Lower leg skin (tissue), 4 donors: Measurements from ENCODE around the gene CABCOCO1. TPM values are rescaled to one million over a fixed set of nuclear protein-coding genes. Genes with fewer than 3 reads are reported as not detected.

Experiments used
- DNase-seq, 2 donors: peaks; one replicate each; pipeline ENCODE4 v3.0.0-alpha.2; 2019; ENCODE audit warnings: low spot score in 2 of 2
- H3K4me3 ChIP-seq: fragments of 200-600 bp; sonication (generic); 2 replicates; pipeline ENCODE4 v1.5.1; 2017; ENCODE audit warnings: mild to moderate bottlenecking, low read depth; ENCODE audit not compliant: poor library complexity, severe bottlenecking
- POLR2A ChIP-seq, 2 donors: fragments of 450-650 bp; IDR thresholded peaks; one replicate each; pipeline ENCODE4 v1.6.1; 2016 to 2017; ENCODE audit warnings: antibody characterized with exemption in 2 of 2, mild to moderate bottlenecking in 1 of 2, moderate library complexity in 1 of 2
- WGBS, 2 donors: methylation state at CpG; one replicate each; pipeline ENCODE4 v1.1.5; 2018; 5-methylcytosine and 5-hydroxymethylcytosine counted together
- intact Hi-C: fragments of 100-400 bp; cut with DNase I; formaldehyde crosslinking; loops from one replicate; pipeline ENCODE4 v1.15.0; 2023; ENCODE audit warnings: low total_unique reads
- total RNA-seq, 4 donors: library from RNA; depleted of rRNA; stranded (reverse); fragments of >200 nt; gene quantifications; one replicate each; pipeline ENCODE4 v1.1.0, GENCODE V29; 2016
- TF ChIP-seq, protein P1 (sequence below), 3 donors: fragments of 450-650 bp; IDR thresholded peaks; one replicate each; pipeline ENCODE4 v1.5.1; 2016; ENCODE audit warnings: antibody characterized with exemption in 3 of 3, mild to moderate bottlenecking in 3 of 3, moderate library complexity in 2 of 3

Gene CABCOCO1
- total RNA-seq, 4 donors from 2014 or later = 0.46 TPM; not detected in 3

DNA sequence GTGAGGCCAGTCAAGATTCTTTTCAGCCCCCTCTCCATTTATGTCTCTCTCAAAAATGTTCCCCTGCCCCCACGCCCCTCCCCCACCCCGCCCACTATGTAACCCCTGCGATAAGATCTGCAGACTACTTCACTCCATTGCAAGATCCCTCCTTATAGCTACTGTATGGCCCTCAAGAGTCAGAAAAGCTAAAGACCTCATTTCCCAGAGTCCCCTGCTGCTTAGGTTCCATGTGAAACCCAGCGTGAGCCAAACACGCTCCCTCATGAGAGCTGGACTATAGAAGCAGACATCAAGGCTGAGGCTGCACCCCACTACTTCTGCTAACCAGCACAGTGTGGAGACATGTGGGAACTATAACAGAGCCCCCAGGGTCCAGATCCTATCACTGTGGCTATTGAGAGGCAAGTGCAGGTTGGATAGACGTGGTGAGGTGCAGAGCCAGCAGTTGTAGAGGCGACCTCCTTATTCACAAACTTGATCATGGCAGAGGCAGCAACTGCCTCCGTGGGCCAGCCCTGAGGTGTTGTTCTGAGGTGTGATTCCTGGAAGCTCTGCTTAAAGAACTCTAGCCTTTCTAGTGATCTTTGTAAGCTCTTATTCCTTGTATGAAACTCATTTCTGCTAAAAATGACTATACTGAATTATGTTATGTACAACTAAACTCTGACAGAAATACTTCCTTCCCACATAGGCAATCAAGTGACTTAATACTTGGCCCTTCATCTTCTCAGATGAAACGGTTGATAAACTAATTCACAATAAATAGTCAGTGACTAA lies 121.8 kb downstream of the CABCOCO1 start:
- TF ChIP-seq, protein P1, sequence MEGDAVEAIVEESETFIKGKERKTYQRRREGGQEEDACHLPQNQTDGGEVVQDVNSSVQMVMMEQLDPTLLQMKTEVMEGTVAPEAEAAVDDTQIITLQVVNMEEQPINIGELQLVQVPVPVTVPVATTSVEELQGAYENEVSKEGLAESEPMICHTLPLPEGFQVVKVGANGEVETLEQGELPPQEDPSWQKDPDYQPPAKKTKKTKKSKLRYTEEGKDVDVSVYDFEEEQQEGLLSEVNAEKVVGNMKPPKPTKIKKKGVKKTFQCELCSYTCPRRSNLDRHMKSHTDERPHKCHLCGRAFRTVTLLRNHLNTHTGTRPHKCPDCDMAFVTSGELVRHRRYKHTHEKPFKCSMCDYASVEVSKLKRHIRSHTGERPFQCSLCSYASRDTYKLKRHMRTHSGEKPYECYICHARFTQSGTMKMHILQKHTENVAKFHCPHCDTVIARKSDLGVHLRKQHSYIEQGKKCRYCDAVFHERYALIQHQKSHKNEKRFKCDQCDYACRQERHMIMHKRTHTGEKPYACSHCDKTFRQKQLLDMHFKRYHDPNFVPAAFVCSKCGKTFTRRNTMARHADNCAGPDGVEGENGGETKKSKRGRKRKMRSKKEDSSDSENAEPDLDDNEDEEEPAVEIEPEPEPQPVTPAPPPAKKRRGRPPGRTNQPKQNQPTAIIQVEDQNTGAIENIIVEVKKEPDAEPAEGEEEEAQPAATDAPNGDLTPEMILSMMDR (IDR thresholded peaks at IDR 0.05) = no peak
- TF ChIP-seq POLR2A (IDR thresholded peaks at IDR 0.05) = no peak
- 67 to 72% methylated on average over 9 of the region's 9 CpGs for WGBS, 2 donors
- DNase-seq = no peak

DNA sequence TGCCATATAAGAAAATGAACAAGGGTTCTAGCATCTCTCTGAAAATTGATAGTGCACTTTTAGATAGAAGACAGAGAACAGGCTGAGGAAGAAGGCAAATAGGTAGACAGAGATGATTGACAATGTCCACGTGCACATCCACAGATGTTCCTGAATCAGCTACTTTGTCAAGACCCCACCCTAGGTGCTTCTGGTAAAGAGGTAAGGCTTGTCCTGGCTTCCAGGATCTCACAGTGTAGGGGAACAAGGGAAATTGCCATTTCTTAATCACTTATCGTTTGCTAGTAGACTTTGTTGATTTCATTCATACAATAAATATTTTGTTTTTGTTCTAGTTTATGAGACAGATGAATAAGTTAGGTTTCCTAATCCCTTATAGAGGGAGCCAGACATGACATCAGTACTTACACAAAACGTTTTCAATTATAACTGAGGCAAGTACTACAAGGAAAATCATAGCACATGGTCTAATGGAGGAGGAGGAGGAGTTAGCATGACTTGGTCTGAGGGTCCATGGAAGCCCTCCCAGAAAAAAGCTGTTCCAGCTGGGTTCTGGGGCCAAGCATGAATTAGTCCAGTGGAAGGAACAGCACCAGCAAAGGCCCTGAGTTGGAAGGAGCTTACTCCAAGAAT lies 122.9 kb downstream of the CABCOCO1 start:
- TF ChIP-seq, protein P1 (IDR thresholded peaks at IDR 0.05) = no peak
- no peak for TF ChIP-seq POLR2A (IDR thresholded peaks at IDR 0.05)
- intact Hi-C loops = no loop called here
- H3K4me3 ChIP-seq = no peak overlapping the region
- DNase-seq = no peak
- WGBS, 2 donors = 46 to 61% methylated on average over 3 of the region's 3 CpGs

More for the DNA sequence above, 121.8 kb downstream of the CABCOCO1 start:
- intact Hi-C loops = no loop called here
- H3K4me3 ChIP-seq = no peak overlapping the region

DNA sequence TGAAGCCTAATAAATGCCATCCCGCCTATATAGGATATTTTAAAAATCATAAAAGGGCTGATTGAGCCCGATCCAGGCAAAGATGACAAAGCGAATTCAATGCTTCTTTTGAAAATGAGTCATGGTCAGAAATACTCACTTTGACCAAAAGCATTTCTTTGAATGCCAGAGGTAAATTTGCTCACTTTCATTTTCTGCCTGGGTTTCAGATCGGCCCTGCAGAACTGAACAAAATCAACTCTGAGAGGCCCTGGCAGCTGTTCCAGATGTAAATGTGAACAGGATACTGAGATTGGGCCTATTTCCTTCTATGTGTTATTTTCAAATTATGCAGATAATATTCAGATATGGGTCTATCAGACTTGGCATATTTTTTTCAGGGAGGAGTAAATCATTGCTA lies 124.0 kb downstream of the CABCOCO1 start:
- no peak for TF ChIP-seq POLR2A (IDR thresholded peaks at IDR 0.05)
- TF ChIP-seq, protein P1 (IDR thresholded peaks at IDR 0.05) = no peak
- H3K4me3 ChIP-seq = no peak overlapping the region
- 38 to 45% methylated on average over 4 of the region's 4 CpGs for WGBS, 2 donors
- intact Hi-C loops = no loop called here
- DNase-seq = no peak

DNA sequence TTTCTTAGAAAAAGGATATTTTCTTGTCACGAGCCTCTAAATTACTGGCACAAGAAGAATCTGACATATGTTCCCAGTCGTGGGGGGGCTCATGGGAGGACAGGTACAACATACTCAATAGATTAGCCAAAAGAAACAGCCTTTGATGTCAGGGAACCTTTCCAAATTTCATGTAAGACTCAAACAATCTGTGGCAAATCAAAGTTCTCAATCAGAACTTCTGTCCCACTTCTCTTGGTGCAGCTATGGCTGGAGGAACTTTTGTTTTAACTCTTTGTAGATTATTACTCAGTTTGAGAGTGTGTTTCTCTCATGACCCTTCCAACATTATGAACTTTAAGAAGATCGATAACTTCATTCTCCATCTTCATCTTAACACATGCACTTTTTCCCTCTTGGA lies 124.4 kb downstream of the CABCOCO1 start:
- 59 to 60% methylated on average over 3 of the region's 3 CpGs for WGBS, 2 donors
- H3K4me3 ChIP-seq = no peak overlapping the region
- no peak for DNase-seq
- intact Hi-C loops = no loop called here
- TF ChIP-seq POLR2A (IDR thresholded peaks at IDR 0.05) = no peak
- TF ChIP-seq, protein P1 (IDR thresholded peaks at IDR 0.05) = no peak

DNA sequence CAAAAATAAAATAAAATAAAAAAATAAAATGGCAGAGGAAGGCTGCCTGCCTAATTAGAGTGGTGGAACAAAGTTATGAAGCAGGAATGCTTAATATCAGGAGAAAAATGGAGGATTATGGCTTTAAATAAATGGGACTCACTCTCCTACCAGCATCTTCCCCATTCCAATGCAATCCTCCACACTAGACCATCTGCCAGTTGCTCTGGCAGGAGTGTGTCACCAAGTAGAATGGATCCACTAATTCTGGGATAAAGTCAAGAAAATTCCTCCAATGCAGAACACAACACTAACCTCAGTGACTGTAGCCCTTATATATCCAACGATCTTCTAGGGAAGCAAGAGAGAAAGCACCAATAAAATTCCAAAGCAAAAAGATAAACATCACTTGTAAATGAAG lies 126.3 kb downstream of the CABCOCO1 start:
- no peak for DNase-seq
- TF ChIP-seq POLR2A (IDR thresholded peaks at IDR 0.05) = no peak
- TF ChIP-seq, protein P1 (IDR thresholded peaks at IDR 0.05) = no peak
- WGBS, 2 donors = 73 to 91% methylated on average over 1 of the region's 1 CpG
- H3K4me3 ChIP-seq = no peak overlapping the region
- intact Hi-C loops = no loop called here
